ENCODE results near the gene DPH5.

DPH5 gene

DNA sequence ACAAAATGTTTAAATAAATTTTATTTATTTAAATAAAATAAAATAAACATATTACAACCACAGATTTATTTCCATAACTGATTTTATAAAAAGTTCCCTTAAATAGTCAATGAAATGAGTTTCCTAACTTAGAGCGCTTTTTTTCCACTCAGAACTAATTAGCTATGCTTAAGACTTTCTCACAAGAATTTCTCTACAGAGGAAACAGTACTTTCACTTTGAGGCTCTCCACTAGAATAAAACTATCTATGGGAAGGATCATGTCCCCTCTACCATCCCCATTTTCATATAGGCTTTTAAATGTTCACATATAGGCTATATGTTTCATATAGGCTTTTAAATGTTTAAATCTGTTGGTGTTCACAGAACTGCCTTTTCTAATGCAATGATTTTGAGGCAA lies 40.0 kb upstream of the DPH5 start:
- TF ChIP-seq EP300 (IDR thresholded peaks at IDR 0.05; ENCODE audit: borderline replicate concordance) = no peak
- no peak for TF ChIP-seq CREB1 (IDR thresholded peaks at IDR 0.05; ENCODE audit: low read depth)
- TF ChIP-seq YY1 (IDR thresholded peaks at IDR 0.05; ENCODE audit: low read depth) = no peak
- no peak for TF ChIP-seq FOXM1 (IDR thresholded peaks at IDR 0.05; ENCODE audit: borderline replicate concordance, low read depth)
- TF ChIP-seq, protein P1, sequence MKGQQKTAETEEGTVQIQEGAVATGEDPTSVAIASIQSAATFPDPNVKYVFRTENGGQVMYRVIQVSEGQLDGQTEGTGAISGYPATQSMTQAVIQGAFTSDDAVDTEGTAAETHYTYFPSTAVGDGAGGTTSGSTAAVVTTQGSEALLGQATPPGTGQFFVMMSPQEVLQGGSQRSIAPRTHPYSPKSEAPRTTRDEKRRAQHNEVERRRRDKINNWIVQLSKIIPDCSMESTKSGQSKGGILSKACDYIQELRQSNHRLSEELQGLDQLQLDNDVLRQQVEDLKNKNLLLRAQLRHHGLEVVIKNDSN (IDR thresholded peaks at IDR 0.05) = no peak
- no peak for TF ChIP-seq TEAD4 (IDR thresholded peaks at IDR 0.05)
- TF ChIP-seq, protein P2, sequence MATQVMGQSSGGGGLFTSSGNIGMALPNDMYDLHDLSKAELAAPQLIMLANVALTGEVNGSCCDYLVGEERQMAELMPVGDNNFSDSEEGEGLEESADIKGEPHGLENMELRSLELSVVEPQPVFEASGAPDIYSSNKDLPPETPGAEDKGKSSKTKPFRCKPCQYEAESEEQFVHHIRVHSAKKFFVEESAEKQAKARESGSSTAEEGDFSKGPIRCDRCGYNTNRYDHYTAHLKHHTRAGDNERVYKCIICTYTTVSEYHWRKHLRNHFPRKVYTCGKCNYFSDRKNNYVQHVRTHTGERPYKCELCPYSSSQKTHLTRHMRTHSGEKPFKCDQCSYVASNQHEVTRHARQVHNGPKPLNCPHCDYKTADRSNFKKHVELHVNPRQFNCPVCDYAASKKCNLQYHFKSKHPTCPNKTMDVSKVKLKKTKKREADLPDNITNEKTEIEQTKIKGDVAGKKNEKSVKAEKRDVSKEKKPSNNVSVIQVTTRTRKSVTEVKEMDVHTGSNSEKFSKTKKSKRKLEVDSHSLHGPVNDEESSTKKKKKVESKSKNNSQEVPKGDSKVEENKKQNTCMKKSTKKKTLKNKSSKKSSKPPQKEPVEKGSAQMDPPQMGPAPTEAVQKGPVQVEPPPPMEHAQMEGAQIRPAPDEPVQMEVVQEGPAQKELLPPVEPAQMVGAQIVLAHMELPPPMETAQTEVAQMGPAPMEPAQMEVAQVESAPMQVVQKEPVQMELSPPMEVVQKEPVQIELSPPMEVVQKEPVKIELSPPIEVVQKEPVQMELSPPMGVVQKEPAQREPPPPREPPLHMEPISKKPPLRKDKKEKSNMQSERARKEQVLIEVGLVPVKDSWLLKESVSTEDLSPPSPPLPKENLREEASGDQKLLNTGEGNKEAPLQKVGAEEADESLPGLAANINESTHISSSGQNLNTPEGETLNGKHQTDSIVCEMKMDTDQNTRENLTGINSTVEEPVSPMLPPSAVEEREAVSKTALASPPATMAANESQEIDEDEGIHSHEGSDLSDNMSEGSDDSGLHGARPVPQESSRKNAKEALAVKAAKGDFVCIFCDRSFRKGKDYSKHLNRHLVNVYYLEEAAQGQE (IDR thresholded peaks at IDR 0.05; ENCODE audit: low read depth) = no peak
- TF ChIP-seq, protein P3, sequence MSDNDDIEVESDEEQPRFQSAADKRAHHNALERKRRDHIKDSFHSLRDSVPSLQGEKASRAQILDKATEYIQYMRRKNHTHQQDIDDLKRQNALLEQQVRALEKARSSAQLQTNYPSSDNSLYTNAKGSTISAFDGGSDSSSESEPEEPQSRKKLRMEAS (IDR thresholded peaks at IDR 0.05) = no peak
- no peak for TF ChIP-seq CEBPB (IDR thresholded peaks at IDR 0.05)
- TF ChIP-seq TCF12 (IDR thresholded peaks at IDR 0.05; ENCODE audit: low read depth) = no peak
- TF ChIP-seq TAF1 (IDR thresholded peaks at IDR 0.05; ENCODE audit: low read depth) = no peak
- no peak for TF ChIP-seq RAD21 (IDR thresholded peaks at IDR 0.05; ENCODE audit: low read depth)

DNA sequence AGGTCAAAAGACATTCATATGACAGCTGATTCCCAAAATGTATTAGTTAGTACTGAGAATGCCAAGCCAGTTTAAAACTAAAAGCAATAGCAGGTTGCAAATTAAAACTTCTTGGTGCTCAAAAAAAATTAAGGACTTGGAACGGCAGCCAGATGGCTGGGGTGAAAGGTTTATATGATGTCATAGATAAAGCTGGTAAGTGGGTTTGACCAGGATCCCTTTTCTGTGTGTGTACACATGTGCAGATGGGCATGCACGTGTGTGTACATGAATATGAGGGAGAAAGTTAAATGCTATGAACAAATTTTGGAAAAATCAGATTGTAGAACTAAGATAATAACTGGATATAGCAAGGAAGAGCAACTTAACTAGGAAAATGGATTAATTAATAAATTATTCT lies 39.1 kb upstream of the DPH5 start:
- no peak for TF ChIP-seq TAF1 (IDR thresholded peaks at IDR 0.05; ENCODE audit: low read depth)
- no peak for TF ChIP-seq YY1 (IDR thresholded peaks at IDR 0.05; ENCODE audit: low read depth)
- no peak for TF ChIP-seq EGR1 (IDR thresholded peaks at IDR 0.05)
- no peak for TF ChIP-seq TEAD4 (IDR thresholded peaks at IDR 0.05)

DNA sequence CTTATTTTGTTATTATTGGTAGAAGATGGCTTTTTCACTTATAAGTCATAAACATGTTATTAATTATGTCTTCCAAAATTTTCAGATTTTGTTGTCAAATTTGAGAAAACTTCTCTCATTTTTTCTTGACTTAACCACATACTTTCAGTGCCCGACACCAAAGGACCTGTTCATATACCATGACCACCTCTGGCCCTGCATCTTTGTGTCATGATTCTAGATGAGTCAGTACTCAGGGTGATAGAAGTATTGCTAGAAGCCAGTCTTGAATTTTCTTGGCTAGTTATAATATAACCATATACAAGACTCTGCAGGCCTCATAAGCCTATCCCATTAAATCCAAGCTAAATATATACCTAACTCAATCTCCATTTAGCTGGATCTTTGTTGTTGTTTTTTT lies 35.4 kb upstream of the DPH5 start:
- TF ChIP-seq, protein P1 (IDR thresholded peaks at IDR 0.05) = no peak
- no peak for TF ChIP-seq TCF12 (IDR thresholded peaks at IDR 0.05; ENCODE audit: low read depth)
- no peak for TF ChIP-seq NFIC (IDR thresholded peaks at IDR 0.05)
- no peak for TF ChIP-seq TAF1 (IDR thresholded peaks at IDR 0.05; ENCODE audit: low read depth)
- no peak for TF ChIP-seq ZBTB7A (IDR thresholded peaks at IDR 0.05; ENCODE audit: low read depth)
- TF ChIP-seq RAD21 (IDR thresholded peaks at IDR 0.05; ENCODE audit: low read depth) = no peak
- TF ChIP-seq FOXM1 (IDR thresholded peaks at IDR 0.05; ENCODE audit: borderline replicate concordance, low read depth) = no peak
- no peak for TF ChIP-seq CEBPB (IDR thresholded peaks at IDR 0.05)
- no peak for TF ChIP-seq EGR1 (IDR thresholded peaks at IDR 0.05)
- TF ChIP-seq TEAD4 (IDR thresholded peaks at IDR 0.05) = no peak
- TF ChIP-seq, protein P3 (IDR thresholded peaks at IDR 0.05) = no peak
- TF ChIP-seq YY1 (IDR thresholded peaks at IDR 0.05; ENCODE audit: low read depth) = no peak
- no peak for TF ChIP-seq CREB1 (IDR thresholded peaks at IDR 0.05; ENCODE audit: low read depth)
- TF ChIP-seq, protein P2 (IDR thresholded peaks at IDR 0.05; ENCODE audit: low read depth) = no peak
- TF ChIP-seq EP300 (IDR thresholded peaks at IDR 0.05; ENCODE audit: borderline replicate concordance) = no peak

DNA sequence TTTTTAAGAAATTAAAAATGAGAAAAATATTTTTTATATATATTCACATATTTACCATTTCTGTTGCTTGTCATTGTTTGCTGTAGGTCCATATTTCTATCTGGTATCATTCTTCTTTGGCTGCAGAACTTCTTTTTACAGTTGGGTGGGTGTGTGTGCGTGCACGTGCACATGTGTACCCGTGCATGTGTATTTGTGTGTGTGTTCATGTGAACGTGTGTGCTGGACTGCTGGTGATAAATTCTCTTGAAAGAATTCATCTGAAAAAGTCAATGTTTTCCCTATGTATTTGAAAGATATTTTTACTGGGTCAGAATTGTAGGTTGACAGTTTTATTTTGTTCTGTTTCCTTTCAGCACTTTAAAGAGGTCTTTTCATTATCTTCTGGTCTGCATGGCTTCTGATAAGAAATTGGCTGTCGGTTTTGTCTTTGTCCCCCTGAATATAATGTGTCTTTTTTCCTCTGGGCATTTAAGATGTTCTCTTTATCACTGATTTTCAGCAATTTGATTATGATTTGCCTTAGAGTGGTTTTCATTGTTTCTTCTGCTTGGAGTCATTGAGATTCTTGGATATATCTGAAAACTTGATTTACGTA lies 34.5 kb upstream of the DPH5 start:
- TF ChIP-seq NFIC (IDR thresholded peaks at IDR 0.05) (no peak), FOXM1 (IDR thresholded peaks at IDR 0.05; ENCODE audit: borderline replicate concordance, low read depth) (no peak)

DNA sequence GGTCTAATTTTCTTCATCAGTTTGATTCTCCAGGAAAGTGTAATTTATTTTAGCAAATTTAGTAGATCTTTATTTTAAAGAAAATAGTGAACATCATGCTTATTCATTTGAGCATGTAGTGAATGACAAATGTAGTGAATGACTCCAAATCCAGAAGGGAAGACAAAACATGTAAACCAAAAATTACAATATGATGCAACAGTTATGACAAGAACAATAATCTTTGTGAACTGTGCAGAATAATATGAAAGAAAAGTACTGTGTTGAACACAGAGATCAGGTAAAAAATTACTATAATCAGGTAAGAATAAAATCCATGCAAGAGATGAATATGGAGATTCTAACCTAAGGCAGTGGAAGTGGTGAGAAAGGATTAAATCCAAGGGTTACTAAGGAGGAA lies 30.0 kb upstream of the DPH5 start:
- no peak for TF ChIP-seq ZBTB7A (IDR thresholded peaks at IDR 0.05; ENCODE audit: low read depth)
- TF ChIP-seq TEAD4 (IDR thresholded peaks at IDR 0.05) = no peak
- TF ChIP-seq CEBPB (IDR thresholded peaks at IDR 0.05) = no peak
- no peak for TF ChIP-seq NFIC (IDR thresholded peaks at IDR 0.05)
- no peak for TF ChIP-seq RAD21 (IDR thresholded peaks at IDR 0.05; ENCODE audit: low read depth)
- TF ChIP-seq, protein P2 (IDR thresholded peaks at IDR 0.05; ENCODE audit: low read depth) = no peak
- no peak for TF ChIP-seq TCF12 (IDR thresholded peaks at IDR 0.05; ENCODE audit: low read depth)
- TF ChIP-seq, protein P3 (IDR thresholded peaks at IDR 0.05) = no peak

All from Ishikawa (cell line).